K562 (cell line): Measurements from ENCODE around the gene IGSF21. TPM values are rescaled to one million over a fixed set of nuclear protein-coding genes. Genes with fewer than 3 reads are reported as not detected.

Experiments used
- HDAC6 ChIP-seq: IDR thresholded peaks from 2 replicates; pipeline ENCODE4 v1.6.1; 2012; ENCODE audit warnings: low read depth, mild to moderate bottlenecking, control low read depth, inconsistent platforms, low read length, moderate library complexity
- polyA plus RNA-seq, 8 experiments: library from polyadenylated mRNA; depleted of rRNA in 4 of 8; stranded (reverse) in 5 of 8; unstranded in 3 of 8; fragments of >200 nt; fragmentation: Nextera tagmentation in 2 of 8; fragmentation: Illumina TruSeq in 1 of 8; extraction: Ambion mirVana in 2 of 8; extraction: Trizol in 1 of 8; gene quantifications; 2 replicates each; pipeline versions ENCODE4 v1.2.1 to v1.2.3, GENCODE V29; 2011 to 2014; ENCODE audit warnings: inconsistent platforms in 1 of 8, missing spikeins in 1 of 8
- total RNA-seq, 7 experiments: library from RNA; depleted of rRNA in 6 of 7; stranded (reverse); fragments of >200 nt in 6 of 7; fragmentation: Illumina TruSeq in 2 of 7; extraction: Trizol in 2 of 7; gene quantifications; 2 replicates each; pipeline versions ENCODE4 v1.2.1 to v1.2.3, GENCODE V29; 2011 to 2021; ENCODE audit warnings: low replicate concordance in 1 of 7
- TF ChIP-seq, protein P1 (sequence below), 2 experiments: fragments of 200-800 bp in 1 of 2; sonication (Bioruptor generic) in 1 of 2; sonication (generic) in 1 of 2; formaldehyde crosslinking in 1 of 2; IDR thresholded peaks in 1 of 2; conservative IDR thresholded peaks in 1 of 2; 2 replicates each; pipeline versions ENCODE4 v1.5.0 to v1.6.1; 2016 to 2020; ENCODE audit warnings: missing compliant biosample characterization in 1 of 2, missing genetic modification characterization in 1 of 2, missing genetic modification reagents in 1 of 2
- TF ChIP-seq, protein P2 (sequence below): fragments of 450-650 bp; conservative IDR thresholded peaks from 2 replicates; pipeline ENCODE4 v1.6.1; 2016; ENCODE audit warnings: missing genetic modification characterization, low read depth, mild to moderate bottlenecking, control low read depth, missing compliant biosample characterization
- TF ChIP-seq, protein P3 (sequence below): fragments of 200-800 bp; sonication (Bioruptor generic); IDR thresholded peaks from 2 replicates; pipeline ENCODE4 v1.6.1; 2017; ENCODE audit warnings: missing genetic modification characterization, missing compliant biosample characterization

IGSF21 gene
- total and polyA plus RNA-seq, 9 of the 15 experiments (the other 6 are each of a cell fraction or from before 2014, with no cell fraction given): not detected

DNA sequence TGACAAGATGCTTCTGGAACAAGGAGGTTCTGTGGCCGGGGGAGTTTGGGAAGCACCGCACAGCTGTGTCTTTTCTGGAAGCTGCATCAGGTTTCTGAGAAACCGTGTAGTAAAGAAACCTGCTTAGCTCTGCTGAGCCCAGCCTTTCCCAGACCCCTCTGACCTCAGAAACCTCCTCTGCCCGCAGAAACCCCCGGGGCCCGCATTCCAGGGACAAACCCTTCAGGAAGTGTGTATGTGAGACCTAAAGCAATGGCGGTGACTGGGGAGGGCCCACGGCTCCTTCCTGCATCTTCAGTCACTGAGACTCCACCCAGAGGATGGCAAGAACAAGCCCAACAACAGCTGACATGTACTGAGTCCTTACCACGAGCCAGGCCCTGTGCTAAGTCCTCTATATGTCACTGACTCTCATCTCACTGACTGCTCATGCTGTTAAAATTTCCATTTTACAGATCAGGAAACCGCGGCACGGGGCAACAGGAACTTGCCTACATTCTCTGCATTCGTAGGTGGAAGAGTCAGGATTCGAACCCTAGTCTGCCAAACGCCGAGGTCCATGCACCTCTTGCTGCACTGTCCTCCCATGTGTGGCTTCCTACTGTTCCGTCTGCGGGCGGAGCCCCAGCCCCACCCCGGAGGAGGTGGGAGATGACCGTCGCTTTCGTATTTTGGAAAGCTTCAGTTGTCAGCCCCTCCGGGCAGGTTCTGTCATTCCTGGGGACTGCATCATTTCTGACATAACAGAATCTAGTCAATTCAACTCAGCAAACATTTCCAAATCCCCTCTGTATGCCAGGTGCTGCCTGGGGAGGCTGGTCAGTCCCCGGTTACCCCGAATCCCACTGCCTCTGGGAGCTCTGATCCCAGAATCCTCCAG is 299.8 kb downstream of the IGSF21 start (continued):
- TF ChIP-seq, protein P1, sequence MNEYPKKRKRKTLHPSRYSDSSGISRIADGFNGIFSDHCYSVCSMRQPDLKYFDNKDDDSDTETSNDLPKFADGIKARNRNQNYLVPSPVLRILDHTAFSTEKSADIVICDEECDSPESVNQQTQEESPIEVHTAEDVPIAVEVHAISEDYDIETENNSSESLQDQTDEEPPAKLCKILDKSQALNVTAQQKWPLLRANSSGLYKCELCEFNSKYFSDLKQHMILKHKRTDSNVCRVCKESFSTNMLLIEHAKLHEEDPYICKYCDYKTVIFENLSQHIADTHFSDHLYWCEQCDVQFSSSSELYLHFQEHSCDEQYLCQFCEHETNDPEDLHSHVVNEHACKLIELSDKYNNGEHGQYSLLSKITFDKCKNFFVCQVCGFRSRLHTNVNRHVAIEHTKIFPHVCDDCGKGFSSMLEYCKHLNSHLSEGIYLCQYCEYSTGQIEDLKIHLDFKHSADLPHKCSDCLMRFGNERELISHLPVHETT (CRISPR knock-in tag; conservative IDR thresholded peaks at IDR 0.05 in 1 of 2, IDR thresholded peaks at IDR 0.05 in 1 of 2): peak in 1 of 2 experiments; percentile 45; a peak in 1 of 4 replicates
- TF ChIP-seq, protein P2, sequence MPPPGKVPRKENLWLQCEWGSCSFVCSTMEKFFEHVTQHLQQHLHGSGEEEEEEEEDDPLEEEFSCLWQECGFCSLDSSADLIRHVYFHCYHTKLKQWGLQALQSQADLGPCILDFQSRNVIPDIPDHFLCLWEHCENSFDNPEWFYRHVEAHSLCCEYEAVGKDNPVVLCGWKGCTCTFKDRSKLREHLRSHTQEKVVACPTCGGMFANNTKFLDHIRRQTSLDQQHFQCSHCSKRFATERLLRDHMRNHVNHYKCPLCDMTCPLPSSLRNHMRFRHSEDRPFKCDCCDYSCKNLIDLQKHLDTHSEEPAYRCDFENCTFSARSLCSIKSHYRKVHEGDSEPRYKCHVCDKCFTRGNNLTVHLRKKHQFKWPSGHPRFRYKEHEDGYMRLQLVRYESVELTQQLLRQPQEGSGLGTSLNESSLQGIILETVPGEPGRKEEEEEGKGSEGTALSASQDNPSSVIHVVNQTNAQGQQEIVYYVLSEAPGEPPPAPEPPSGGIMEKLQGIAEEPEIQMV (tag): no peak
- no peak for TF ChIP-seq HDAC6
- TF ChIP-seq, protein P3, sequence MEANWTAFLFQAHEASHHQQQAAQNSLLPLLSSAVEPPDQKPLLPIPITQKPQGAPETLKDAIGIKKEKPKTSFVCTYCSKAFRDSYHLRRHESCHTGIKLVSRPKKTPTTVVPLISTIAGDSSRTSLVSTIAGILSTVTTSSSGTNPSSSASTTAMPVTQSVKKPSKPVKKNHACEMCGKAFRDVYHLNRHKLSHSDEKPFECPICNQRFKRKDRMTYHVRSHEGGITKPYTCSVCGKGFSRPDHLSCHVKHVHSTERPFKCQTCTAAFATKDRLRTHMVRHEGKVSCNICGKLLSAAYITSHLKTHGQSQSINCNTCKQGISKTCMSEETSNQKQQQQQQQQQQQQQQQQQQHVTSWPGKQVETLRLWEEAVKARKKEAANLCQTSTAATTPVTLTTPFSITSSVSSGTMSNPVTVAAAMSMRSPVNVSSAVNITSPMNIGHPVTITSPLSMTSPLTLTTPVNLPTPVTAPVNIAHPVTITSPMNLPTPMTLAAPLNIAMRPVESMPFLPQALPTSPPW (CRISPR knock-in tag): peak; percentile 35; the same call in 1 of the 2 replicates
